SK-N-DZ (cell line): ENCODE measurements around the gene GSN.

Source experiments
- DNase-seq: peaks from one replicate; pipeline ENCODE4 v3.0.0-alpha.2; 2015; ENCODE audit warnings: low spot score

The GSN gene

GRCh38 chr9:121242959-121243346, 25.0 kb upstream of the GSN start:
- no peak for DNase-seq

- no peak for DNase-seq
Measured at GRCh38 chr9:121246821-121247561, 21.0 kb upstream of the GSN start.

DNA sequence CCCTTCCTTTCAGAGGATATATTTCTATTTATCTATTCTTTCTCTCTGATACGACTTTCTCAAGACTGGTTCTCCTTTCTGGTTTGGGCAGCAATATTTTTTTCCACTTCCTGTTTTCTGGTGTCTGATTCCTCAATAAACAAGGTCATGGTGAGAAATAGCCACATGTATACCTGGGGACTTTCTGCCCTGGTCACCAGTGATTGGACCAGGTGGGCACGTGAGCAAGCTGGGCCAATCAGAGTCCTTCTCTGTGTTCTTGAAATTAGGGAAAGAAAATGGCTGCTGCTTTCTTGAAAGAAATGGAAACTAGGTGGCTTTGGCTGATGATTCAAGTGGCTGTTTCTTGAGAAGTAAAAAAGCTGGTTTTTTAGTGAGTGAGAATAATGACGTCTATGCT, 18.4 kb upstream of the GSN start:
- no peak for DNase-seq

DNA sequence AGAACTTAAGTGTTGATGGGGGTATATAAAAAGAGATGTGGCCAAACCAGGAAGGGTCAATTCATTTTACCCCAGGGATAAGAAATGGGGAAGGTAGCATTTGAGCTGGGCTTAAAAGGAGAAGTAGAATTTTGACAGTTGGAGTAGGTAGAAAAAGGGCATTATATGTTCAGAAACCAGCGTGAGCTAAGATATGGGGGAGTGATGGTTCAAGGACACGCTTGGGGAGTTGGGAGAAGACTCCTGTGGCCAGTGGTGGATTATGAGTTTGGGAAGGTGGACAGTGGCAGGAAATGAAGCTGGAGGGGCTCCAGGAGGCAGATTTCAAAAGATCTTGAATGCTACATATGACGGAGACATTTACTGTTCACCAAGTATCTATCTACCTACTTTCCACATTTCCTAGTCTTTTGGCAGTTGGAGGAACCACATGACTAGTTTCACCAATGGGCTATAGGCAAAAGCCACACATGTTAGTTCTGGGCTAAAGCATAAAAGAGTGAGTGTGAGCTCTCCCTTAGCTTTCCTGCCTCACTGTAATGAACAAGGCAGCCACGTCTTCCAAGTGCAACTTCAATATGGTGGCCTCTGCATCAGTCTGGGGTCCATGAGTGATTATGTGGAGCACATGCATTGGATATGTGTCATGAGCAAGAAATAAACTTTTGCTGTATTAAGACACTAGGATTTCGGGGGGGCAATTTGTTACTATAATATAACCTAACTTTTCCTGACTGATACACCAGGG, 15.7 kb upstream of the GSN start:
- no peak for DNase-seq

- no peak for DNase-seq
Measured at GRCh38 chr9:121253162-121253561, 14.8 kb upstream of the GSN start.

DNA sequence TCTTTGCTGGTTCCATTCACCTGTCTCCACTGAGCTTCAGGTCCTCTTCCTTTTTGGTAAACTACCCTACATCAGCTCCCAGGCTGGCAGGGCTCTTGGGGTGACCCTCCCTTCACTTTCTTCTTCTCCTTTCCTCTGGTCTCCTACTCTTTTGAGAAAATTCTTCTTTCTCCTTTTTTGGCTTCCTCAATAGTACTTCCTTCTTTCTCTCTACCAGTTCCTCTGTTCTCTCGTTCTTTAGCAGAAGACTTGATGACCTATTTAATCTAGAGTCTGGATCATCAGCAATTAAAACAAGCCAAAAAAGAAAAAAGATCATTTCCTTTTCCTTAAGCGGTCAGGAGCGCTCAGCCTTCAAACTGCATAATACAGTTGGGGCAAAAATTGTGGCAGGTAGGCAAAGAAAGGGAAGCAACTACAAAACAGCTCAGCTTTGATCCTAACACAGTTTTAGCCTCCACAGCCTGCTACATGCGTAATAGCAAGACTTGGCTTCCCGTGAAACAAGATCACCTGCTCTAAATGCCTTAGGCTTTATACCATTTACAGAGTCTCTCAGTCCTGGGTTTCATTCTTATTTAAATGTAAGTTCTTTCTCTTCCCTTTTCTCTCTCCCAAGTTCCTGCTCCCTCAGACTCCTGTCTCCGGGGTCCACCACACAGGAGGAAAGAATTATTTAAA, 14.0 kb upstream of the GSN start:
- DNase-seq = no peak

DNA sequence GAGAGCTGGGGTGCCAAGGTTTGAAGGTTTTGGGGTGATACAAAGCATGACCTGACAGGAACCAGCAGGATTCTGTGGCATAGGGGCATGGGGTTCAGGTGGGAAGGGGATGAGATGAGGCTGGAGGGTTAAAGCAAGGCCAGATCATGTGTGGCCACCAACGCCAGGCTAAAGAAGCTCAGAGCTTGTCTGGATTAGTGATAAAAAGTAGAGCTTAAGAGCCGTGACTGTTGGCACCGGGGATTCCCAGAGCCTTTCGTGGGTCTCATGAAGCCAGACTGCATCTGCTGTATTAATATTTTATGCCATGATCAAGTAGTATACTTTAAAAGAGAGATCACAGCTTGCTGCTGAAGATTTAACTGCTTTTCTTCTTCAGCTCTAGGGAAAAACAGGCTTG, 8.5 kb upstream of the GSN start:
- no peak for DNase-seq

DNA sequence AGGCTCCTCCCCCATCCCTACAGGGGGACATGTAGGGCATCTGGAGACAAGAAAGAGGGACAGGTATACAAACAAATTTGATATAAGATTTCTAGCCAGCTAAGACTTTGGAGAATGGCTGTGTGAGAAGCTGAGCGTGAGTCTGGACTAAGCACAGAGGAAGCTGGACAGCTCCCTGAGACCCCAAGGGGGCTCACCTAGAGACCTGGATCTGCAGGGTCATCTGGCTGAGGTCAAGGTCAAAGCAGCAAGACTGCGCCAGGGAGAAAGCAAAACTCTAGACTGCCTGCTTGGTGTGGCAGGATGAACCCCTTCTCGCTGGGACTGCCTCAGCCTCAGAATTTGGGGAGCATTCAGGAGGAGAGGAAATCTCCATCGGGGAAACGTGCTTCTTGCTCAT, 8.0 kb upstream of the GSN start:
- no peak for DNase-seq

DNA sequence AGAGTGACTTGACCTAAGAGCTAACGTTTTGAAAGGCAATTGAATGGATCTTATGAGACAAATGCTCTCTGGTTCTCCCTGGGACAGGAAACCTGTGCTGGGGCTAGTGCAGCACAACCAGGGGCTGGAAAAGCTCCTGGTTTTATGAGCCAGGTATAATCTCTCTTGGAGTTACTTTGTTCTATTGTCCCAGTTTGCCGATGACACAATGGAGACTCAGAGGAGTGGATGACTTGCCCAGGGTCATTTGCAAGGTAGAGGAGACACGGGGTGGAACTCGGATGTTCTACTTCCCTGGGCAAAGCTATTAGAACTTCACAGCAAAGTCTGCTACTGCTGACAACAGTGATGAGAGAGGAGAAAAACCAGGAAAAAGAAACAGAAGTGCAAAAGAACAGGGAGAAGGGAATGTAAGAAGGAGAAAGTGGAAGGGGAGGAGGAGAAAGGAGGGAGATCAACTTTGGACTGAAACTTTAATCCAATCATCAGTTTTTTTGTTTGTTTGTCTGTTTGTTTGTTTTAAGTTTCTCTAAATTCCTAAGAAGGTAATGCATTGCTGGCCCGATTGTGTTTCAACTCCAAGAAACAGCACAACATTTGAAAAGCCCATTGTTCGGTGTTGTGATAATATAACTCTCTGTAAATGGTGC, 7.4 kb upstream of the GSN start:
- DNase-seq = no peak

GRCh38 chr9:121261107-121261460, 6.9 kb upstream of the GSN start:
- DNase-seq = no peak

- DNase-seq = no peak
Measured at GRCh38 chr9:121261755-121262154, 6.2 kb upstream of the GSN start.

DNA sequence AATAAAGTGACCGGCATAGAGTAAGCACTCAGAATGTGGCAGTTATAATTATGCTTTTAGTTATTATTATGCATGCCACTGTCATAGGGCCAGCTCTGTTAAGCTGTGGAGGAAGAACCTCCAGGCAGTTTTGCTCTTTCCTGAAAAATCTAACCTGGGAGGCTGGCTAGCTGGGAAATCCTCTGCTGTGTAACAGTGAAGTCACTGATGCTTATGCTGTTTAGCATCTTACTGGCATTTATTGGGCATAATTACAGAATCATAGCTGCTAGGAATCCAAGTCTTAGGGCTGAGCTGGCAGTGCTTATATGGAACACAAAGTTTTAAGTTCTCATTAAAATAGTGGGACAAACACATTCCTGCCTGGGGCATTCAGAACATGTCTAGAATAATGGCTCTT, 5.5 kb upstream of the GSN start:
- no peak for DNase-seq

DNA sequence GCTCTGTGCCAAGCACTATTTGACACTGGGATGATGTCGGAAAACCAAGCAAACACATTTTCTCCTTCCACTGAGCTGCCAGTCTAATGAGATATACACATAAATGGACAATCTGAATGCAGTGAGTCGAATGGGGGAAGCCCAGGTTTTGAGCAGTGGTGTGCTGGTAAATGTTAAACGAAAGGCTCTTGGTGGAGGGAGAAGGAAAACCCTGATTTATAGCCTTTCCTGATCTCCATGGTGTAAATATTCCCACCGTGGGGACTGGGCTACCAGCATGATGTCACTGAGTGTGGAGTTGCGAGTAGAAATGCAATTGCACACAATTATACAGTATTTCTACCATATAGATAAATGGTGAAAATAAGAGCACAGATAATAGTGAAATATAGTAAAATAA, 5.0 kb upstream of the GSN start:
- DNase-seq = no peak

DNA sequence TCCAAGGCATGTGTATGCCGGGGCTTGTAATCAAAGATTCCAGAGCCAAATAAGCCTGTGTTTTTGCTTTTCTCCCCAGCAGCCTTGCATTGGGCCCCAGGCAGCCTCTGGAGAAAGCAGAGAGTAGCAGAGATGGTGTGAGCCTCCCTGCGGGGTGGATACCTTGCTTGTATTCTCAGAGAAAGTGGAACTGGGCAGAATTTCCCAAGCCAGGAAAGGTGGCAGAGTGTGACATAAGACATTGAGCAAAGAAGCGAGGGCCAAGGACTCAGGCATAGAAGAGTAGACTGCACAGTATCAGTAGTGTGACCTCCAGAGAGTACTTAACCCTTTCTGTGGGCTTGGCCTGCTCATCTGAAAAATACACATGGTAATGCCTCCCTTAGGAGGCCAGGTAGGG, 1.6 kb upstream of the GSN start:
- DNase-seq = no peak

- no peak for DNase-seq
Measured at GRCh38 chr9:121266906-121267650, 884 bp upstream of the GSN start.

DNA sequence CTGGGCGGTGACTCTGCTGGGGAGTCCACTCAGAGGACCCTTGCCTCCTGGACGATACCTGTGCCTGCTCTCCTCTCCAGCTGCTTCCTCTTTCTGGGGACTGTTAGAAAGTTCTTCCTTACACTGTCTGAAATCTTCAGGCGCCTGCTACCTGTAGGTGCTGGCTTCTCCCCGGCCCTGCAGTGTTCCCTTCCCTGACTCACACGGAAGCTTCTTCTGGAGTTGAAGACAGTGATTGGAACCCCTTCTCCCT, 562 bp downstream of the GSN start:
- no peak for DNase-seq

DNA sequence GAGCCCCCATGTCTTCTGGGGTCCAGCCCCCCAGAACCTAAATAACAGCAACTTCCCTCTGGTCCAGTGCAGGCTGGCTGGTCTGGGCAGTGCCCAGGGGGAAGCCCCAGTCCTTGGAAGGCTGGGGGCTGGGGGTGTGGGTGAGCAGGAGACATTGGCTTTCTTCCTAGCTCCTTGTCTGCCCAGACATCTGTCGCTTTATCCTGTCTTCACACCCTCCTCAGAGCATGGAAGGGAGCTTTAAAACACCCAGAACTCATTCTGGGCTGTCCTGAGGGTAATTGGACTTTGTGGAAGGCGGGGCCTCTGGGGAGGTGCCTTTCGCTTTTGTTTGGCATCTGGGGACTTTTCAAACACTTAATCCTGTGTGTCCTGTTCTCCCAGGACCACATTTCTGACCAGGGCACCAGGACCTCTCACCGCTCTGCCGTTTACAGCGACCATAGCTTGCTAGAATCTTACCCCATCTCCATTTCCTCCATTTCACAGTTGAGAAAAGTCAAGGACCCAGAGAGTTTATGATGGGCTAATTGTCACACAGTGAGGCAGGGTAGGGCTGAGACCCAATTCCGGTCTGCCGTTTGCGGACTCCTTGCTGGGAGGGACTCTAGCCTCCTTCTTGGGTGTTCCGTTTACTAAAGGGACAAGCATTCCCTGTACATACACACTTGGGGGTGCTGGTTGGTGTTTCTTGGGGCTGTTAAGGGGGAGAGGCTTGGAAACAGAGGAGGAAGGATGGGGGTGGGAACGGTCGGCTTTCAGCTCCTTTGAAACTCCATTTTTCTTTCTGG, 1.1 kb downstream of the GSN start:
- no peak for DNase-seq

- DNase-seq = no peak
Measured at GRCh38 chr9:121269642-121270254, 1.8 kb downstream of the GSN start.

DNA sequence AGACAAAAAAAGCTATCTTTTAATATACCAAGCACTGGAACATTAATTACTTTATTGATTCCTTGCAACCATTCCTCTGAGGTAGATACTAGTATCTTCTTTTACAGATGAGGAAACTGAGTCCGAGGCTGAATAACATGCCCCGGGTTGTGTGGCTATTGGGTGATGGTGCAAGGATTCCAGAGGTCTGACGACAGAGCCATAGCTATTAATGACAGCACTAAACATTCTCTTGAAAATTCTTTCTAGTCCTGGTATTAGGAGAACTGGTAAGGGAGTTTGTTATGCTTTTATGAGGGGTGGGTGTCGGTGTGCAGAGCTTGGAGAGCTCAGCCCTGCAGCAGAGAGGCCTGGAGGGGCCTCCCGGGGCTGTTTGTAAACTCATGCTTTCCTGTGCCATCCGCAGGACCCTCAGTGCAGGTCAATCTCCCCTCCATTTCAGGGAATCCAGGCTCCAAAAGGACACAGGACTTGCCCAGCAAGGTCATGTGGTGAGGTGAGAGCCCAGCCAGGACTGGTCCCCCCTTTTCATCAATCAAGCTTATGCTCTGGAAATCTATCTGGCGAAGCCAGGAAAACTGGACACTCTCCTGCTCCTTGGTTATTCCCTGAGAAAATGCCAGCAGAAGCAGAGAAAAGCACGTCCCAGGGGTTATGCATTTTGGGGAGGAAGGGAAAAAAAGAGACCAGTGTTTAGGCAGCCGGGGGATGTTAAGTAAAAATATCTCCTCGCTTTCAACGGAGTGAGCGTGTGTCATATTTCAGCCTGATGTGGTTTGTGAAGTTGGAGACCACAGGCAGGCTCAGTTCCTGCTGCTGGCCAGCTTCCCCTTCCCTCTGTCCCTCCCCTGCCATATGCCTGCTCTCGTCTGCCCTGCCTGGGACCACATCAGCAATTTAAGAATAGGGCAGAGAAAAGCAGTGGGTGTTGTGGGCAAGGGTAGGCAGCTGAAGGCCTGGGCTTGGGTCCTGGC, 3.7 kb downstream of the GSN start:
- DNase-seq = no peak
